ENCODE results near the gene COP1.

The COP1 gene

GRCh38 chr1:176033474-176033873, 173.6 kb downstream of the COP1 start:
- Histone ChIP-seq H3K9ac (ENCODE audit: low read length) (no peak overlapping the region), H3K14ac (ENCODE audit: low read length) (no peak overlapping the region), H3K4me3 (ENCODE audit: low read depth, low read length) (no peak overlapping the region), H2AK5ac (ENCODE audit: low read length) (no peak overlapping the region), H3K23ac (ENCODE audit: low read length) (no peak overlapping the region), H3K4me1 (ENCODE audit: control insufficient read depth in 1 of 2, insufficient read depth in 2 of 2, low read length in 2 of 2) (no peaks in the 10 kb centered on the region), H3K79me1 (ENCODE audit: low read length) (no peaks in the 10 kb centered on the region), H3K9me3 (ENCODE audit: insufficient read depth, low read depth, low read length) (no peaks in the 10 kb centered on the region), H4K8ac (ENCODE audit: low read depth, low read length) (no peak overlapping the region), H3K4ac (ENCODE audit: low read depth, low read length) (no peak overlapping the region), H3K18ac (ENCODE audit: low read length) (no peak overlapping the region), H2BK12ac (ENCODE audit: low read length) (no peak overlapping the region), H2BK120ac (ENCODE audit: insufficient read depth, low read length, poor library complexity) (no peak overlapping the region), H3K79me2 (ENCODE audit: control insufficient read depth, insufficient read depth, low read length, poor library complexity) (no peaks in the 10 kb centered on the region), H2BK5ac (ENCODE audit: low read depth, low read length, poor library complexity) (no peak overlapping the region), H3K36me3 (ENCODE audit: control insufficient read depth in 1 of 2, insufficient read depth in 2 of 2, low read length in 2 of 2) (peaks cover 0 to 2% of the 10 kb centered on the region in 2 experiments), H4K12ac (ENCODE audit: low read depth, low read length) (no peak overlapping the region), H3K4me2 (ENCODE audit: low read length) (no peak overlapping the region), H2AFZ (ENCODE audit: insufficient read depth, low read length, poor library complexity) (no peak overlapping the region), H4K91ac (ENCODE audit: low read depth, low read length) (no peak overlapping the region), H3K27me3 (ENCODE audit: insufficient read depth, low read length) (no peaks in the 10 kb centered on the region), H3K27ac (ENCODE audit: low read depth, low read length) (no peak overlapping the region)
- WGBS (ENCODE audit: extremely low coverage, insufficient coverage, insufficient read length): no CpG with 5 or more reads among the region's 1 CpG
- DNase-seq: peak in 1 of 2 donors; percentile 32

DNA sequence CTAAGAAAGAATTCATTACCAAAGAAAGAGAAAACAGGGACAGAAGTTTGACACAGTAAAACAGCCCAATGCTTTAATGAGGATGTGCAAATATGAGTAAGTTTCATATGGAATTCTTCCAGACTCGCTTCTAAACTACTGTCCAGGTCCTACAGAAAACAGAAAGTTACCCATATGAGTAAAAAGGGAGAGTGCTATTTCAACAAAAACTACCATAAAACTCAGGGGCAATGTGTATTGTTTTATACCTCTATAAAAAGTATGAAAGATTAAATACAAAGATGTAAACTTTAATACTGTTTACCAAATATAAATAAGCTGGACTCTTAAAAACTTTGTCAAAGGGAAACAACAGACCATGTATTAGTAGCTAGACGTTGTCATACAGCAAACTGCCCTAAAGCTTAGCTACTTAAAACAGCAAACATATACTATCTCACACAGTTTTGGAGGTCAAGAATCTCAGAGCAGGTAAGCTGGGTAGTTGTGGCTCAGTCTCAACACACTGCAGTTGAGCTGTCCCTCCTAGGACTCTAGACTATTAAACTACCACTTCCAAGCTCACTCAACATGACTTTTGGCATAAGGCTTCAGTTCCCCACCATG, 174.9 kb downstream of the COP1 start:
- Histone ChIP-seq H3K4me2 (ENCODE audit: low read length) (no peak overlapping the region), H3K79me2 (ENCODE audit: control insufficient read depth, insufficient read depth, low read length, poor library complexity) (no peaks in the 10 kb centered on the region), H3K14ac (ENCODE audit: low read length) (no peak overlapping the region), H3K4me1 (ENCODE audit: control insufficient read depth in 1 of 2, insufficient read depth in 2 of 2, low read length in 2 of 2) (no peaks in the 10 kb centered on the region), H3K18ac (ENCODE audit: low read length) (no peak overlapping the region), H3K79me1 (ENCODE audit: low read length) (no peaks in the 10 kb centered on the region), H4K12ac (ENCODE audit: low read depth, low read length) (no peak overlapping the region), H3K4ac (ENCODE audit: low read depth, low read length) (no peak overlapping the region), H4K8ac (ENCODE audit: low read depth, low read length) (no peak overlapping the region), H2BK120ac (ENCODE audit: insufficient read depth, low read length, poor library complexity) (no peak overlapping the region), H3K9me3 (ENCODE audit: insufficient read depth, low read depth, low read length) (no peaks in the 10 kb centered on the region), H2AK5ac (ENCODE audit: low read length) (no peak overlapping the region), H2AFZ (ENCODE audit: insufficient read depth, low read length, poor library complexity) (no peak overlapping the region), H3K27me3 (ENCODE audit: insufficient read depth, low read length) (no peaks in the 10 kb centered on the region), H3K4me3 (ENCODE audit: low read depth, low read length) (no peak overlapping the region), H4K91ac (ENCODE audit: low read depth, low read length) (no peak overlapping the region), H3K36me3 (ENCODE audit: control insufficient read depth in 1 of 2, insufficient read depth in 2 of 2, low read length in 2 of 2) (peaks cover 0 to 1% of the 10 kb centered on the region in 2 experiments), H2BK5ac (ENCODE audit: low read depth, low read length, poor library complexity) (no peak overlapping the region), H2BK12ac (ENCODE audit: low read length) (no peak overlapping the region), H3K23ac (ENCODE audit: low read length) (no peak overlapping the region), H3K27ac (ENCODE audit: low read depth, low read length) (no peak overlapping the region), H3K9ac (ENCODE audit: low read length) (no peak overlapping the region)
- no CpG with 5 or more reads among the region's 2 CpGs for WGBS (ENCODE audit: extremely low coverage, insufficient coverage, insufficient read length)
- DNase-seq: no peak

GRCh38 chr1:176029609-176030008, 177.5 kb downstream of the COP1 start:
- H3K14ac ChIP-seq (ENCODE audit: low read length): no peak overlapping the region
- WGBS (ENCODE audit: extremely low coverage, insufficient coverage, insufficient read length): no CpG with 5 or more reads among the region's 2 CpGs

GRCh38 chr1:176029155-176029554, 177.9 kb downstream of the COP1 start:
- Histone ChIP-seq H3K27ac (ENCODE audit: low read depth, low read length) (no peak overlapping the region), H3K9ac (ENCODE audit: low read length) (no peak overlapping the region), H3K4me1 (ENCODE audit: control insufficient read depth in 1 of 2, insufficient read depth in 2 of 2, low read length in 2 of 2) (no peaks in the 10 kb centered on the region), H3K23ac (ENCODE audit: low read length) (no peak overlapping the region), H2AFZ (ENCODE audit: insufficient read depth, low read length, poor library complexity) (no peak overlapping the region), H4K12ac (ENCODE audit: low read depth, low read length) (no peak overlapping the region), H2BK5ac (ENCODE audit: low read depth, low read length, poor library complexity) (no peak overlapping the region), H4K8ac (ENCODE audit: low read depth, low read length) (no peak overlapping the region), H3K14ac (ENCODE audit: low read length) (no peak overlapping the region), H3K4me2 (ENCODE audit: low read length) (no peak overlapping the region), H3K18ac (ENCODE audit: low read length) (no peak overlapping the region), H3K79me1 (ENCODE audit: low read length) (no peaks in the 10 kb centered on the region), H2BK120ac (ENCODE audit: insufficient read depth, low read length, poor library complexity) (no peak overlapping the region), H4K91ac (ENCODE audit: low read depth, low read length) (no peak overlapping the region), H3K27me3 (ENCODE audit: insufficient read depth, low read length) (no peaks in the 10 kb centered on the region), H3K4me3 (ENCODE audit: low read depth, low read length) (no peak overlapping the region), H3K9me3 (ENCODE audit: insufficient read depth, low read depth, low read length) (no peaks in the 10 kb centered on the region), H3K36me3 (ENCODE audit: control insufficient read depth in 1 of 2, insufficient read depth in 2 of 2, low read length in 2 of 2) (peaks cover 0 to 1% of the 10 kb centered on the region in 2 experiments), H2BK12ac (ENCODE audit: low read length) (no peak overlapping the region), H2AK5ac (ENCODE audit: low read length) (no peak overlapping the region), H3K79me2 (ENCODE audit: control insufficient read depth, insufficient read depth, low read length, poor library complexity) (no peaks in the 10 kb centered on the region), H3K4ac (ENCODE audit: low read depth, low read length) (no peak overlapping the region)
- DNase-seq: no peak

More at GRCh38 chr1:176029609-176030008, 177.5 kb downstream of the COP1 start:
- Histone ChIP-seq H3K9me3 (ENCODE audit: insufficient read depth, low read depth, low read length) (no peaks in the 10 kb centered on the region), H3K79me1 (ENCODE audit: low read length) (no peaks in the 10 kb centered on the region), H3K36me3 (ENCODE audit: control insufficient read depth in 1 of 2, insufficient read depth in 2 of 2, low read length in 2 of 2) (peaks cover 0 to 1% of the 10 kb centered on the region in 2 experiments), H3K79me2 (ENCODE audit: control insufficient read depth, insufficient read depth, low read length, poor library complexity) (no peaks in the 10 kb centered on the region), H3K27me3 (ENCODE audit: insufficient read depth, low read length) (no peaks in the 10 kb centered on the region), H2AK5ac (ENCODE audit: low read length) (no peak overlapping the region), H3K4ac (ENCODE audit: low read depth, low read length) (no peak overlapping the region), H4K12ac (ENCODE audit: low read depth, low read length) (no peak overlapping the region), H3K4me1 (ENCODE audit: control insufficient read depth in 1 of 2, insufficient read depth in 2 of 2, low read length in 2 of 2) (no peaks in the 10 kb centered on the region), H3K4me2 (ENCODE audit: low read length) (no peak overlapping the region), H2BK5ac (ENCODE audit: low read depth, low read length, poor library complexity) (no peak overlapping the region), H3K9ac (ENCODE audit: low read length) (no peak overlapping the region), H4K91ac (ENCODE audit: low read depth, low read length) (no peak overlapping the region), H2BK120ac (ENCODE audit: insufficient read depth, low read length, poor library complexity) (no peak overlapping the region), H3K23ac (ENCODE audit: low read length) (no peak overlapping the region), H2AFZ (ENCODE audit: insufficient read depth, low read length, poor library complexity) (no peak overlapping the region), H2BK12ac (ENCODE audit: low read length) (no peak overlapping the region), H4K8ac (ENCODE audit: low read depth, low read length) (no peak overlapping the region), H3K18ac (ENCODE audit: low read length) (no peak overlapping the region), H3K4me3 (ENCODE audit: low read depth, low read length) (no peak overlapping the region), H3K27ac (ENCODE audit: low read depth, low read length) (no peak overlapping the region)
- no peak for DNase-seq

All from trophoblast cell (in vitro differentiated cells and primary cell).